ENCODE measurements around the gene OR52B4. TPM values are rescaled to one million over a fixed set of nuclear protein-coding genes. Genes with fewer than 3 reads are reported as not detected.

OR52B4 gene
- total RNA-seq, 1 experiment from 2014 or later = not detected

Other genes with a start within 250 kb of the OR52B4 start
- gene TRIM21, start 25.3 kb upstream of the OR52B4 start, total RNA-seq (2021; ENCODE audit: unreplicated experiment) = 31.7 TPM
- not detected for gene OR52K2, start 80.9 kb upstream of the OR52B4 start, total RNA-seq (2021; ENCODE audit: unreplicated experiment)
- gene OR52K1, start 114.3 kb upstream of the OR52B4 start, total RNA-seq (2021; ENCODE audit: unreplicated experiment) = not detected
- not detected for gene OR52M1, start 176.8 kb upstream of the OR52B4 start, total RNA-seq (2021; ENCODE audit: unreplicated experiment)
- gene OR52I2, start 213.4 kb upstream of the OR52B4 start, total RNA-seq (2021; ENCODE audit: unreplicated experiment) = not detected
- gene OR52I1, start 225.7 kb upstream of the OR52B4 start, total RNA-seq (2021; ENCODE audit: unreplicated experiment) = not detected
- gene TRIM68, start 239.8 kb upstream of the OR52B4 start, total RNA-seq (2021; ENCODE audit: unreplicated experiment) = 18.5 TPM